Stimulated activated CD8-positive, alpha-beta memory T cell treated with anti-CD3 and anti-CD28 coated beads, Interleukin-4, amount 100 ng/mL, for 24 hours (primary cell): Measurements from ENCODE around the gene SHMT2.

Experiments used
- DNase-seq: peaks from one replicate; pipeline ENCODE4 v3.0.0-alpha.2; 2020; ENCODE audit warnings: low read depth

SHMT2 gene

DNA sequence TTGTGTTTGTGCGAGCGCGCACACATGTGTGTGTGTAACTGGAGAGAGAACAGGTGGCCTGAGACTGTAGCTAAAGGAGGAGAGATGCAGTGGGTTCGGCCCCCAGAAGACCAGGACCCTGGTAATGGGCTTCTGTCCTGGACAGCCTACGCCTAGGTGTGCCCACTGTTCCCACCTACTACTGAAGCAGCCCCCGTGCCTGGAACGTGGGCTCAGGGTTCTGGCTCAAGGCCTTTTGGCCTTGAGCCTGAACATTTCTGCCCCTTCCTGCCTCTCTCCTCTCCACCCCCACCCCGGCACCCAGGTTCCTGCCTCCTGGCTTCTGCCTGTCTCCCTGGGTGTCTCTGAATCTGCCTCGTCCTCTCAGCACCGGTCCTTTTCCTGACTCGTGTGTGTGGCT, 14.4 kb upstream of the SHMT2 start:
- DNase-seq = no peak

DNA sequence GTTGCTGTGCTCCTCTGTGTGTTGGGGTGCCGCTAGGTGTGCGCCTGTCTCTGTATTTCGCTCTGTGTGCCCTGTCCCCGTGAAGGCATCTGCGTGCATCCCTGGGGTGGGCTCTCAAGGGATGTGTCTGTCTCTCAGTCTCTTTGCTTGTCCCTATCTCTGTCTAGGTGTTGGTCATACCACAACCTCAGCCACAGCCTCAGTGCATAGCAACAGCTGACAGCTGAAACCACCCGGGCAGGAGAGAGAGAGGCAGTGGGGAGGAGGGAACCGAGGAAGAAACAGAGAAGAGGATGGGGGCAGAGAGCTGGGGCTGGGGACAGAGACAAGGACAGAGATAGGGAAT, 13.9 kb upstream of the SHMT2 start:
- DNase-seq = no peak

DNA sequence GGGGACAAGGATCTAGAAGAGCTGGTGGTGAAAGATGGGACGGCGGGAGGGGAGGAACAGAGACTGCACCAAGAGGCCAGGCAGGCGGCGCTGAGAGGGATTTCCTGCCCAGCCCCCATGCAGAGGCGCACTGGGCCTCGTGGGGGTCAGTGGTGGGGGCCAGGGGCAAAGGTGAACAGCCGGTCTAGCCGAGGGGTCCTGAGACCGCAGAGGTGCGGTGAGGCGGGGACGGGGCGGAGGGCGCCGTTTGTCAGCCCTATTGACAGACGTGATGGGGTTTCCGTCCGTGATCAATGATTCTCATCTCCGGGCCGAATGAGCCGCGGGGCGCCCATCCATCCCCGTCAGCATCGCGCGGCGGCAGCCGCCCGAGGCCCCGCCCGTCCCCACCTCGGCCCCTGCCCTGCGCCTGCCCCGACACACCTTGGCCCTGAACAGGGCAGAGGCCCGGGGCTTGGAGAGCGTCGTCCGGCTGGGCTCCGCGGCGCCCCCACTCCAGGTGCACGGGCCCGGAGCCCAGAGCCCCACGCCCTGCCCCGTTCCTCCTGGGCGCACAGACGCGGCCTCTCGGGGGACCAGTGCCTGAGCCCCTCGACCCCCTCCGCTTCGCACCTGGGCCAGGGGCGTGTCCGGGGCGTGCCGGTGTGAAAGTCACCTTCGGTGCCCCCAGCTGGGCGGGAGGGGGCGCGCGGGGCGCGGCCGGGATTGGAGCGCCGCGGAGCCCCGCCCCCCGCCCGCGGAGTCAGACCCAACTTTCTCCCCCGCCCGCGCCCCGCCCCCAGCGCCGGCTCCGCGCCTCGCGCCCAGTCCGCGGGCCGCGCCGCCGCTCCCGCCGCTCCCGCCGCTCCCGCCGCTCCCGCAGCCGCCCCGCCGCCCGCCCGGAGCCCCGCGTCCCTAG, 13.2 kb upstream of the SHMT2 start, which contains the start of gene NXPH4:
Gene NXPH4 (plus strand): TSS at position 781 of the 898 bp plus-strand sequence. CDS start 176 bp downstream, outside the sequence.
- DNase-seq = peak; percentile 51

DNA sequence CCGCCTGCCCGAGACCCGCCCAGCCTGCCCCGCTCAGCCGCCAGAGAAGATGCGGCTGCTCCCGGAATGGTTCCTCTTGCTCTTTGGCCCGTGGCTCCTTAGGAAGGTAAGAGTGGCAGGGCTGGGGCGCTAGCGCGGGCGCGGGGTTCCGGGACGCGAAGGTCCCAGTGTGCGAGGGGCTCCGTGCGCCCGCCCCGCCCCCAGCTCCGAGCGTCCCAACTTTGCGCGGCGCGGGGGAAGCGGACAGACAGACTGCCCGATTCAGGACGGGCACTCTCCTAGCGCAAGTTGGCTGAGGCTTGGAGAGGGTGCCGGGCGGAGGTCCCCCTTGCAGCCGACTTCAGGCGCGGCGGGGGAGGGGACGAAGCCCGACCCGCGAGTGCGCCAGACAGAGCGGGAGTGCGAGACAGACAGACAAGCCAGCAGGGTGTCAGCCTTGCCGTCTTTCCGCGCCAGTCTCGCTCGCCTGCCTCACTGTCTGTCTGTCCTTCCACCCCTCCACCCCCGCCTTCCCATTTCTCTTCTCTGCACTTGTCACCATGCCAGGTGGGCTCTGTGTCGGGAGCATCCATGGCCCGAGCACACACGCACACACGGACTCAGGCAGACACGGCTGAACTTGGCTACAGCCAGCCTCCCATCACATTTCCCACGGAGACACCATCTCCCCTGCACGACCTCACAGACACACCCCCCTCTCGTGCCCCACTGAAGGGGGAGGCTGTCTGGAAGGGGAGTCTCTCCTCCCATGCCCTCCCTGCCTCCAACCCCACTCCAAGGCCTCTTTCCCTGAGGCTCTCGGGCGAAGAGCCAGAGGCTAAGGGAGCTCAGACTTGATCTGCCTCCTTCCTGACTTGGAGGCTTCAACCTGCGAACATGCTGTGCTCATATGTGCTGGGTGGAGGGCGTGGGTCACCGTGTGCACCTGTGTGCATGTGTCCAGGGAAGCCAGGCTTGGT, 12.3 kb upstream of the SHMT2 start:
- DNase-seq = no peak

DNA sequence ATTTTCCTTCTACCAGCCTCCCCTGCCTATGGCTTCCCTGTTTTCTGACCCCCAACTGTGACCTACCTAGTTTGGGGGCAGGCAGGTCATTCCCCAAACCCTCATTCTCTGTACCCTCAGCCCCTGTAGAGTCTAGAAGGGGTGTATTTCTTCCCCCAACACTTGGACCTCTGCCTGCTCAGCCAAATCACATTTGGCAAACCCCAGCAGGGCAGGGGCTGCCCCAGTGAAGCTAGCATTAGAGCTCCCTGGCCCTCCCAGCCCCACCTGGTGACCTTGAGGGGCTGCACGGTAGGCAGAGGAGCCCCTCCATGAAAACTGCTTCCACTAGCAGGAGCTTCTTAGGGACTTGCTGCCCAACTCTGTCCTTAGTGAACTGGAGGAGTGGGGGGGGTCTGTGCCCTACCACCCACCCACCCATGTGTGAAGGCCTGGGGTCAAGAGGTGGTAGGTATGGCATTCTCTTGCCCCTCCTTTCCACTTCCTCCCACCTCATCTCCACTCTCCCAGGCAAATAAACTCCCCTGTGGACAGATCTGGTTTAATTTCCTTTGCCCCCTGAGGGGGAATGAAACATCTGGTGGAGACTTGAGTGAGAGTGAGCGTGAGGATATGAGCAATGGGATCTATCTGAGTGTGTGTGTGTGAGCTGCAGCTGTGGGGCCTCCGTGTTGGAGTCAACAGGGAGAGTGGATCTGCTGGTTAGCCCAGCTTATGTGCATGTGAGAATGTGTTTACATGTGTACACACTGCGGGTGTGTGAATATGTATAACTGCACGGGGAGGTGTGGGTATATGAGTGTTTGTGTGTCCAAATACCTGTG, 11.3 kb upstream of the SHMT2 start:
- DNase-seq = no peak

DNA sequence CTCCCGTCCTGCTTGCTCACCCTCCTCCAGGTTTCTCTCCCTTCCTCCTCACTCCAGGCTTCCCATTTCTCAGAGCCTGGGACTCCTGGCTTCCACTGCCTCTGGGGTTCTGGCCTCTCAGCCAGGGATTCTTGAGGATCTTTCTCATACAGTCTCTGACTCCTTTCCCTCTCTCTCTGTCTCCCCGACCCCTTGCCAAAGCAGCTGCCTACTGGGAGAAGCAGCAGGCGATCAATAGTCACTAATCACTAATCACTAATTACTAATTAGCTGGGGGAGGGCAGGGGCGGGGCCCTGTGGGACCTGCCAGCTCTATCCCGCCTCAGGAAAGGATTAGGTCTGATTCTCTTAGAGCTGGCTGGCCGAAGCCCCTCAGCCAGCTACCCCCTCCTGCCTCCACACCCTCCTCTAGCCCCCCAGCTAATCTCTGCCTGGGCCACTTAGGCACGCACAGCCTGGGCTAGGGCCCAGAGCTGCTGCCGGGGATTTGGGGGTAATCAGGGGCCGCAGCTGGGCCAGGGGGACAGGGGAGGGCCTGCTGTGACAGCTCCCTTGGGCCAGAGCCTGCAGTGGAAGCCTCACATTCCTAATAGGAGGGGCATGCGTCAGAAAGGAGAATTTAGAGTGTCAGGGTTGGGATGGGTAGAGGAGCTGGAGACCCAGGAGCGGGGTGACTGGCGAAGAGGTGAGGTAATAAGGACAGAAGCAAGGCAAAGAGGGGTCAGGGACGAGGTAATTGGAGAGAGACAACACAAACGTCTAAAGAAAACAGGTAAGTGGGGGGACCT, 10.1 kb upstream of the SHMT2 start:
- DNase-seq = no peak

DNA sequence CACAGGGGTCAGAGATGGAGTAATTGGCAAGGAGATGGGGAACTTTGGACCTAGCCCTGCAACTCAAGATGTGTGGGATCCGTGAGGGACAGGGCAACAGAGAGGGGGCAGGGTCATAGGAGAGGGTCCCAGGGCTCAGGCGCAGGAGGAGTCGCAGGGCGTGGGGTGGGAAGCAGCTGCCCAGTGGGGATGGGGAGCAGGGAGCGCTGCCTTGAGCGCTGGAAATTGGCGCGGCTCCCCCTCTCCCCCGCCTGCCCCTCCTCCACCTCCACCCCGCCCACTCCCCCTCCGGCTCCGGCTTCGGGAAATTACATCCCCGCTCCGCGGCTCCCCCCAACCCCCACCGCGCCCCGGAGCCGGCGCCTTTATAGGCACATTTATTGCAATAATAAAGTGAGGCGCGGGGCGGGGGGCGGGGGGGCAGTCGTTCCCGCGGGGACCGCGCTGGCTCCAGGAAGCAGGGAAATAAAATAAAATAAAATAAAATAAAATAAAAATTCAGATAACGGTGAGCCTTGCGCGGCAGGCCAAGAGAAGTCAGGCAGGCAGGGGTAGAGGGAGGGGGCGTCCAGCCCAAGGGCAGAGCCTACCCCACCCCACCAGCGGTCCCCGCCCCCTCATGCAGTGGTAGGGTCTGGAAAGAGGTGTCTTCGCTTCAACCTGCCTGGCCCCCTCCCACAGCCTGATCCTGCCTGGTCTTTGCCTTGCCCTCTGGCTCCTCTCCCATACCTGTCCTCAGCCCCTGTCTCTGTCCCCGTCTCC, 9.3 kb upstream of the SHMT2 start:
- DNase-seq = no peak

DNA sequence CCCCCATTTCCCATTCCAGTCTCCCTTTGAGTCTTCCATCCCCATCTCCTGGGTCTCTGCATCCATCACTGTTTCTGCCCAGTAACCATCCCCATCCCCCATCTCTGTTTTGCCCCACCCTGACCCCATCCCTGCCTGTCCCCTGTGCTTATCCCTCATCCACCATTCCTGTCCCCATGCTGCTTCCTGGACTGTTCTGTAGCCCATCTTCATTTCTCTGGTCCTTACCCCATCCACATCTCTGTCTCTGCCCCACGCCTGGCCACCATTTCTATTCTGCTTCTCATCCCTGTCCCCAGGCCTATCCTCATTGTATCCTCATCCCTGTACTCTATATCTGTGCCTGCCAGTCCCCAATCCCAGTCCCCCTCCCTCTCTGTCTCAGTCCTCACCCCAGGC, 8.7 kb upstream of the SHMT2 start:
- no peak for DNase-seq

DNA sequence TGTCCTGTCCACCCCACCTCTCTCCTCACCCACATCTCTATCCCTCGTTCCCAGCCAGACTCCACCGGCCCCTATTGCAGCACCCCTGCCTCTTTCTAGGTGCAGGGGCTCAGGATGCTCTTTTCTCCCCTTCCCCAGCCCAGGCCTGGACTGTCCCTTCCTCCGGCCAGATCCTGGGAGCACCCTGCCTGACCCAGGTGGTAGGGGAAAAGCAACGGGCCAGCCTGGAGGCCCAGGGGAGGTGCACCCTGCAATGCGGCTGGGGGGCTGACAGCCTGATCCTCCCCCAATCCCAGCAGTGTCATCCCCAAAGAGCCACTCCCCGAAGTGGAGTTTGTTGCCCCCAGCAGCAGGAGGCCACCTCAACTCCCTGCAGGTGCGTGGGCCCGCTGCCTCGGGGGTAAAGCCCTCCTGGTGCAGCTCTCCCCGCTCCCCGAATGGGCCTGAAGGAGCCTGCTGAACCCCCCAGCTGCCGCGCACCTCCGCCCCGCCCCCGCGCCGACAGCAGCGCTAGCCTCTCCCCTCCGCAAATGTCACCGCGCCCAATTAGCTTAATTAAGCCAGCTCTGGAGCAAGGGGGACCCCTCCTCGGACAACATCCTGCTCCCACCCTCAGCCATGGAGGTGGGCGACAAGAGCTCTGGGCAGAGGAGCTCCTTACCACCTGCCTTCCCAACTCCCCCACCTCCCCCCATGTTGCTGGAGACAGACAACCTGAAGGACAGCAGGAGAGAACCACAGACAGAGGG, 8.2 kb upstream of the SHMT2 start:
- DNase-seq = no peak

DNA sequence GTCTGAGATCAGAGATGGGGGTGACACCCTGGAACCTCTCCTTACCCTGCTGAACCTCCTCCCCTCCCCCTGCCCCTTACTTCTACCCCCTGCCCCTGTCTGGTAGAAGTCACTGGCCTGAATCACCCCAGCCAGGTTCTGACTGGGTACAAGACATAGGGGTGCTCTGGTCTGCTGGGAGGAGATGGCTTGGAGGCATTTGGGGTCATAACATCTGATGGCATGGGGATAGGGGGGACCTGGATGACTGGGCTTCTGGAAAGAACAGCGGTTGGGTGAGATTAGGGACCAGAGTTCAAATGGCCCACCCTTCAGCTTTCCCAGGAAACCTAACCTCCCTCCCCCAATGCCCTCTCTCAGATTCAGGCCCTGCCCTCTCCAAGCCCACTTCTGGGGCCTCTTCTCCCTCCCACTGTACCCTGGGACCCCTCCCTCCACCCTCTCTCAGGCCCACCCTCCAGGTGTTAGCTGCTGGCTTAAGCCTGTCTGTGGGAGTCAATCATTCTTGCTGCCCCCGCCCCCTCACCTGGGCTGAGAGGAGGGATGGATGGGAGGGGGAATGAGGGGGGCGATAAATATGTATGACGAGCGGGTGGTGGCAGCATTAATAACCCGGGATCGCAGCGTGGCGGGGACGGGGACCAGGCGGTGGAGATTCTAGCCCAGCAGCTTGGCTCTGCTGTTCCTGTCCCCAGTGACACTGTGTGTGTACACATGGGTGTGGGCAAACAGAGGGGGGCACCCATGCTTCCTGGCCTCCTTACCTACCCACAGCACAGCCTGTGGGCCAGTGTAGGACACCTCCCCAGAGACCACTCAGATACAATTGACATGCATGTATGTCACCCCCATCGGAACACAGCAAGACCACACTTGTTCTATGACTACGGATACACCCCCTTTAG, 7.0 kb upstream of the SHMT2 start:
- DNase-seq = no peak

DNA sequence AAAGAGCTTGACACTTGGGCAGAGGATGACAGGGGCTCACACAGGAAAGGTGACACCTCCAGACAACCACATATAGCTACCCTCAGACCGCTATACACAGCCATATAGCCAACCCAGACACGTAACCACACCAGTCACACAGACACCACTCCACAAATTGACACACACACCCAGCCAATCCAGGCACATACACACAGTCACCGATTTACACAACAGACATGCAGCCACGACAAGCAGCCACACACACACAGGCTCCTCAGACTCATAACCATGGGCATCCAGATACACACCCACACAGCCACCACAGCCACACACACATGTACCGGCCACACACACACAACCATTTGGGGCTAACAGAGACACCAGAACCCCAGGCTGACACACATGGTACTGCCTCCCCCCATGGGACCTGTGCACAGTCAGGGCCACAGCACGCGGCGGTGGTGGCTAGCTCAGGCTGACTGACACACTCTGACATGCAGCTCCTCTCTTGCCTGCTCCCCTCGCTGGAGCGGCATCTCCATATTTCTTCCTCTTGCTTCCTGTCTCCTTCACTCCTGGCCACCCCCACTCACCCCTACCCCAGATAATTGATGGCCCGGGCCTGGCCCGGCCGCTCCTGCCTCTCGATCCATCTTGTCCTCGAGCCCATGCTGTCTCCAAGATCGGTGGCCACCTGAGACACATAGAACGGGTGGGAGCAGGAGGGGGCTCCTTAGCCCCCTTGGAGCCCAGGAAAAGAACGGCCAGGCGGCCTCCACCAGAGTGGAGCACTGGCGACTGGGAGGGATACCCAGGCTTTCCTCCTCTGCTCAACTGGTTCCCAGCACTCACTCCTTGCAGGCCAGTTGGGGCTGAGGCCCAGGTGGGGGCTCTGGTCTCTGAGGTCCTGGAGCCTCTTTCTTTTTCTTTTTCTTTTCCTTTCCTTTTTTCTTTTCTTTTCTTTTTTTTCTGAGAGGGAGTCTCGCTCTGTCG, 6.0 kb upstream of the SHMT2 start:
- no peak for DNase-seq

DNA sequence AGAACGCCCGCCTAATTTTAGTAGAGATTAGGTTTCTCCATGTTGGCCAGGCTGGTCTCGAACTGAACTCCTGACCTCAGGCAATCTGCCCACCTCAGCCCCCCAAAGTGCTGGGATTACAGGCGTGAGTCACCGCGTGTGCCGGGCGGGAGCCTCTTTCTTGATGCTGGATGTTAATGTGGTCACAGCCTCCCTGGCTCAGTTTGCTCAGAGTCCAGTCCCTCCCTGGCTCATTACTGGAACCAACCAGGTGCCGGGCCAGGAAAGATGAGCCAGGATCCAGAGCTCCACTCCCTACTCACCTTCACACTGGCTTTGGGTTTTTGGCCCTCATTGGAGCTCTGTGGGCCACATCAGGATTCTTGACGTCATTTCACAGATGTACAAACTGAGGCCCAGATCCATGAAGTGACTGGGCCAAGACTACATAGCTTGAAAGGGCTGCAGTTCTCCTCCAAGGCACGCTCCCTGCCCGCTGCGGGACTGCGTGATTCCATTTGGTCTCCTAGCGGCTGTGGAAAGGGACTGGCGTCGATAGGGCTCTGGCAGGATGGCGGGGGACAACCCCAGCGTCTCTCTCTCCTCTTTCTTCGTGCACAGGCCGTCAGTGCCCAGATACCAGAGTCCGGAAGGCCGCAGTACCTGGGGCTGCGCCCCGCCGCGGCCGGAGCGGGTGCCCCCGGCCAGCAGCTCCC, 5.1 kb upstream of the SHMT2 start:
- no peak for DNase-seq

DNA sequence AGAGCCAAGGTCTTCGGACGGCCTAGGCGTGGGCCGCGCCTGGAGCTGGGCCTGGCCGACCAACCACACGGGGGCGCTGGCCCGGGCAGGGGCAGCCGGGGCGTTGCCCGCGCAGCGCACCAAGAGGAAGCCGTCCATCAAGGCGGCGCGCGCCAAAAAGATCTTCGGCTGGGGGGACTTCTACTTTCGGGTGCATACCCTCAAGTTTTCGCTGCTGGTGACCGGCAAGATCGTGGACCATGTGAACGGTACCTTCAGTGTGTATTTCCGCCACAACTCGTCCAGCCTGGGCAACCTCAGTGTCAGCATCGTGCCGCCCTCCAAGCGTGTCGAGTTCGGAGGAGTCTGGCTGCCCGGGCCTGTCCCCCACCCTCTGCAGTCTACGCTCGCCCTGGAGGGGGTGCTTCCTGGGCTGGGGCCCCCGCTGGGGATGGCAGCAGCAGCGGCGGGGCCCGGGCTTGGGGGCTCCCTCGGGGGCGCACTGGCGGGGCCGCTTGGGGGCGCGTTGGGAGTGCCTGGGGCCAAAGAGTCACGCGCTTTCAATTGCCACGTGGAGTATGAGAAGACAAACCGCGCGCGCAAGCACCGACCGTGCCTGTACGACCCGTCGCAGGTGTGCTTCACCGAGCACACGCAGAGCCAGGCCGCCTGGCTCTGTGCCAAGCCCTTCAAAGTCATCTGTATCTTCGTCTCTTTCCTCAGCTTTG, 4.4 kb upstream of the SHMT2 start:
- DNase-seq = no peak

DNA sequence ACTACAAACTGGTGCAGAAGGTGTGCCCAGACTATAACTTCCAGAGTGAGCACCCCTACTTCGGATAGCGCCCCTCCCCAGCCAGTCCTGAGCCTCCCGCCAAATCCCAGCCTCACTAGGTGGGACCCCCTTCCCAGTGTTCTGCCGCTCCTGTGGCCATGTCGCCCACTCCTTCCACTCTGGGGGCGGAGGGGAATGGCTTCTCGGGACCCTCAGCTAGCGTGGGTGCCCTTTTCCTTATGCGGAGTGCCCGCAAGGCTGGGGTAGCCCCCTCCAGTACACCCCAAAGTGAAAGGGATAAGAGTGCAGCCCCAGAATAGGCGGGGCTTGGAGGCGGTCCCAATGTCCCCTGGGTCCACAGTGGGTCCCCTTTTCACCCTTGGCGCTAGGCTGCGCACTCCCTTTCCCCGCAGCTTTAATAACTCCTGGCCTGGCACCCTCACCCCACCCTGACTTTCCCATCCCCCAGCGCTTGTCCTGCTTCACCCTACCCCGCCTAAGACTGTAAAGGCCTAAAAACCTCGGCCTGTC, 3.8 kb upstream of the SHMT2 start:
- DNase-seq = no peak

DNA sequence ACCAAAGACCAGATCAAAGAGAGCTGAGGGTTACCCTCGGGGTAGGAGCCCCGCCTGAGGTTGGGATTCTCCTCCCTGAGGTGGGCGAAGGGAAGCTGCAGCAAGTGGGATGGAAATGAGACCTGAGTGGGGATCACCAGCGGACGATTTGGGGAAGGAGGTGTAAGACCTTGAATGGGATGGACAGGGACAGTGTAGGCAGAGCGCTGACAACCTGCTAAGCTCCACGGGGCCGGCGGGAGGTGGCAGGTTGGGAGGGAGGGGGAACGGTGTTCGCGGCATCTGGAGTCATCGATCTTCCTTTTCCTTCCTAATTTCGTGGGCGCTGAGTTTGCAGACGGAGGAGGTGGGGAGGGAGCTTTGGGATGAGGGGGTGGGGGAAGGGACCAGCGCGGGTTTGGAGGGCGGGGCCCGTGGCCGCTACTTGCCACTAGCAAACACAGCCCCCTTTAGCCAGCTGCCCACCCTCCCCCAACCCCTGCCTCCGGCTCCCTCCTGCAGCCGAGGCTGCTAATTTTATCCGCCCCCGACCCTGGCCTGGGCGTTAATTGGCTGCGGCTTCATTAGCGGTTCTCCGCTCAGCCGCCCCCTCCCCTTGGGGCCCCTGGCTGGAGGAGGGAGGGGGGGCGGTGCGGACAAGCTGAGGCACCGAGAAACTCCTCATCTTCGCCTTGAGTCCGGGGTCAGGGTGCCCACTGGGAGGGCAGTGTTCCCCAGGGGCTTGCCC, 2.8 kb upstream of the SHMT2 start:
- no peak for DNase-seq
